Measurements from ENCODE around the gene KIF5C.

Gene KIF5C

DNA sequence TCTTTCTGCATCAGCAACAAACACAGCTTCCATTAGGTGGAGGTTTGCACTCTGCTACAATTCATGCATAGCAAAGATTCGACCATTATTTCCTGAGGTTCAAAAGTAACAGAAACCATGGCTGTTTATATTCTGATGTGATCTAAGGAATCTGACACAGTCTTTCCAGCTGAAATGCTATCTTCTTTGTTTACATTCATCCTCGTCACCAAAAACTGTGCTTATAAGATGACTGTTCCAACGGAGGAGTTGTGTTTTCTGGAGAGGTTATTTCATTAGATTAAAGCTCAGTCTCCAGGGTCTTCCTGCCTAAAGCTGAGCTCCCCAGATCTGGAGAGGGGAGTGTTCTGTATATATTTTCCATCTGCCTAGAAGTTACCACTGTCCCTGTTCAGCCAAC, 118.3 kb downstream of the KIF5C start:
- no peak for DNase-seq (ENCODE audit: low spot score)

DNA sequence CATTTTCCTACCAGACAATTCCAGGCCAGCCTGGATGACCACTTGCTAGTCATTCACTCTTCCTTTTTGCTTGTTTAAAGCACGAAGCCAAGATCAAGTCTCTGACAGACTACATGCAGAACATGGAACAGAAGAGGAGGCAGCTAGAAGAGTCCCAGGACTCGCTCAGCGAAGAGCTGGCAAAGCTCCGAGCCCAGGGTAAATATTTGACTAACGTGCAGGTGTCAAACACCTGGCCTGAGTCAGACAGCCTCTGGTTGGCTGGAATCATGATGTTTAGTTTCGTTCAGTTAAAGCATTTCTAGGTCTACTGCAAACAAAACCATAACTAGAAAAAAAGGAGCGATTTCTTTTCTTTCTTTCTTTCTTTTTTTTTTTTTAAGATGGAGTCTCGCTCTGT, 119.3 kb downstream of the KIF5C start:
- no peak for DNase-seq (ENCODE audit: low spot score)

DNA sequence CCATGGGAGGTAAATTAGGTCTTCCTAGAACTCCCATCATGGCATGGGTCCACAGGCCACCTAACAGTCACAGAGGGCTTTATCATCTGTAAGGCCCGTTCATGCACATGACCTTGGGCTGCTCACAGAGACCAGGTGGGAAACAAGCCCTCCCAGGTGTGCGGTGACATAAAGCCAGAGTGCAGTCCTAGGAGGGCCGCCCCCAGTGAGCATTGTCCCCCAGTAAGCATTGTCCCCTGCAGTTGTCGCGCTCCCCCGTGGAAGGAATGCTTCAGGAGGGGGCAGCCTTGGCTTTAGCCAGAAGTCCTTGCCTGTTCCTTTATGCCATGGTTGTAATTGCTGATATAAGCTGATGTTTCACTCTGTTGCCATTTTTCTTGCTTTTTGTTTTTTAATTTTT, 121.8 kb downstream of the KIF5C start:
- no peak for DNase-seq (ENCODE audit: low spot score)

DNA sequence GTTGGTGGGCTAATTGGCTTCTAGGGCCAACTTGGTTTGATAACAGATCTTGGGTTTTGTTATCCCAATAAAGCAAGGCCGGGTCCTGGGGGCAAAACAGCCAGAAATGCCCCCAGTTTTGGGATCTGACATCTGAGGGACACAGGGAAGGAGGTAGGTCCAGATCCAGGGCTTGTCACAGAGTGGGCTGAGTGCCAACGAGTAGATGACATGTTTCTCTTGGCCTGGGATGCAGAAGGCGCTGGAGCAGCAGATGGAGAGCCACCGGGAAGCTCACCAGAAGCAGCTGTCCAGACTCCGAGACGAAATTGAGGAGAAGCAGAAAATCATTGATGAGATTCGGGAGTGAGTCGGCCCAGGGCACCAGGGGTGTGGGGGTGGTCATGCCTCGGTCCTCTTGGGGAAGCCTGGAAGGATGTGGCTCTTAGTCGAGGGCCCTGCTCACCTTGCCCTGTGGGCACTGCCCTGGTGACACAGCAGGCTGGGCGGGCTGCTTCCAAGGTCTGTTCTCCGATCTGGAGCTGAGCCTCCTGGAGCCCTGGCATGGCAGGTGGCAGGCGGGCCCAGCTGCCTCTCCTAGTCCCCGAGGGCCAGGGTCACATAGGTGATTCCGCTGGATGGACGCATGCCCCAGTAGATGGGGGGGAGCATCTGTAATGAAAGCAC, 123.3 kb downstream of the KIF5C start:
- no peak for DNase-seq (ENCODE audit: low spot score)

DNA sequence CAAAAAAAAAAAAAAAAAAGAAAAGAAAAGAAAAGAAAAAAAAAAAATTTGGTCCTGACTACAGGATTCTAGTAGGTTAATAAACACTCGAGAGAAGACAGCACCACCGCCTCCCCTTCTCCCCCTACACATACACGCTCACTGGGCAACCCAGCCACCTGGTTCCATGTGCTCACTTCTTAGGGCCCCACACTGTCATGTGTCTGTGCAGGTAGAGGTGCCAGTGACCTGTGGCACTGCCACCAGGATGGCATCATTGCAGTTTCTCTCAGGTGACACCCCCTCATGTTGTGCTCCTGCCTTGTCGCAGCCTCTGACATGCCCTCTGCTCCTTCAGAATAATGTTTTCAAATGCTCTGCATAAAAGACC, 123.8 kb downstream of the KIF5C start:
- DNase-seq (ENCODE audit: low spot score), result no peak

DNA sequence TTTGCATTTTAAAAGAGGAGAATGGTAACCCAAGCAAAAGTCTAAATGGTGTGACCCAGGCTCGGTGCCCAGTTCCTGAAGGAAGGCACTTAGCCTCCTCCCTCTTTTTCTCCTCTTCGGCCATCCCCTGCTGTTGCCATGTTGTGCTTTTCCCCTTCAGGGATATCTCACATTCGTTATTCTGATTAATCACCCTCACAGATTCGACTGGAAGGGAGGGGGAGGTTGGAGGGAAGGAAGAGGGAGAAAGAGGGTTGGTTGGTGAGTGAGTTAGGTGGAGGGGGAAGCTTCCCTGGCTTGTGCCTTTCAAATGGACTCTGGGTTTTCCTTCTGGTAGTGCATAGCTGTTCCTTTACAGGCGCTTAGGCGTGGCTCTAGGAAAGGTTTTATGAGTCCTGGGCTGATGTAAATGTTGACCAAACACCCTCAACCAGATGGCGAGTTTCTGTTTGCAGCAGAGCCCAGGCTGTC, 124.5 kb downstream of the KIF5C start:
- DNase-seq (ENCODE audit: low spot score), result no peak

DNA sequence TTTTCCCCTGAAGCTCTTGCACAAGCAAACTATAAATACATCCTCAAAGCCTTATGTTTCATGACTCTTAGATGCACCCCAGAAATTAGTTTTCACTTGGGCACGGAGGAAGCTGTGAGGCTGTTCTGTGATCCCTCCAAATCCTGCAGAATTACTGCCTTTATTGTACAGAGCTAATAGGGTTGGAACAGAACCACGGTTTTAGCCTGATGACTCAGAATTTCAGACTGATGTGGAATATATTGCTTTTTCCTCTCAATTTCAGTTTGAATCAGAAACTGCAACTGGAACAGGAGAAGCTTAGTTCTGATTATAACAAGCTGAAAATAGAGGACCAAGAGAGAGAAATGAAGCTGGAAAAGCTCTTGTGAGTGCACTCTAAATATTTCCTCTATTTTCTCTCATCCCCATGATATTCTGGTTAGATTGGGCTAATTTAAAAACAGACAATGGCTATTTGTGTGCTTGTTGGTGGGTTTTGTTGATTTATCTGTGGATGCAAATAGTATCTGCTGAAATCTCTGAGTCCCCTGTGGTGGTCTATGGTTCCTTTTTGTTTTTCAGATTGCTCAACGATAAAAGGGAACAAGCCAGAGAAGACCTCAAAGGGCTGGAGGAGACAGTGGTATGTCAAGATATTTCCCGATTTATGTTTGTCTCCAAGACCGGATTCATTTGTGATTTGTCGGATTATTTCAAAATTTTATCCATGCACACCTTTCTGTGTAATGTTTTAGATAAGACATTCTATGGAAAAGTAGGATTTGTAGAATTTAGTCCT, 125.3 kb downstream of the KIF5C start:
- no peak for DNase-seq (ENCODE audit: low spot score)

DNA sequence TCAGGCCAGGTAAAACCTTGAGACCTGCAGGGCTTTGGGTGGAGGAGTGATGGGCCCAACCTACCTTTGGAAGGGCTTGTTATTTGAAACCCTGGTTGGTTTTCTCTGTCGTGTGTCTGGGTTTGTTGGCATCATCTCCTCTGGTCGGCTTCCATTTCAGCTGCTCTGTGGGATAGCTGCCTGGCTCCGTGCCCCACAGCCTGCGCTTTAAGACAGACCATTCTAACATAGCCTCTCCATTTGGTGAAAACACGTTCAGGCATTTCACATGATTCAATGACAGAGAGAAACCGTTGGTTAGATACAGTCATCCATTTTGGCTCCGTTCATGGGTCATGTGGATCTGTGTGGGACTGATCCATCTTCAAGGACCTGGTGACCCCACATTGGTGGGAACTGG, 126.5 kb downstream of the KIF5C start:
- no peak for DNase-seq (ENCODE audit: low spot score)

DNA sequence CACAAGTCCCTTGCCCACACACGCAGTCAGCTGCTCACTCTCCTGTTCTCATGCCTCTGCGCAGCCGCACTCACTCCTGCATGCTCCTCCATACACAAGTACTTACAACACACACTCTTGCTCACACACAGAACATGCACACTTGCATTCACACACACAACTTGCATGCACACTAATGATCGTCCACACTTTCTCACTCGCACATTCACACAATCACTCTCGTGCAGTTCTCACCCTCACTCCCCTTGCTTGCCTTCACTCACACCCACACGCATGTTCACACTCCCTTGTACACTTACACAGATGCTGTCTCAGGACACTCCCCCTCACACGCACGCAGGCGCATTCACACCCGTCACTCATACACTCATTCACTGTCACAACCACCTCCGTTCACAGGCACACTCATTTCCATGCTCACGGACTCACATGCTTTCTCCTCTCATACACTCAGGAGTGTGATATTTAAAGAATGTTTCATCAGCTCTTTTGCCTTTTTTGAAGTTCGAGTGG, 127.4 kb downstream of the KIF5C start:
- no peak for DNase-seq (ENCODE audit: low spot score)

DNA sequence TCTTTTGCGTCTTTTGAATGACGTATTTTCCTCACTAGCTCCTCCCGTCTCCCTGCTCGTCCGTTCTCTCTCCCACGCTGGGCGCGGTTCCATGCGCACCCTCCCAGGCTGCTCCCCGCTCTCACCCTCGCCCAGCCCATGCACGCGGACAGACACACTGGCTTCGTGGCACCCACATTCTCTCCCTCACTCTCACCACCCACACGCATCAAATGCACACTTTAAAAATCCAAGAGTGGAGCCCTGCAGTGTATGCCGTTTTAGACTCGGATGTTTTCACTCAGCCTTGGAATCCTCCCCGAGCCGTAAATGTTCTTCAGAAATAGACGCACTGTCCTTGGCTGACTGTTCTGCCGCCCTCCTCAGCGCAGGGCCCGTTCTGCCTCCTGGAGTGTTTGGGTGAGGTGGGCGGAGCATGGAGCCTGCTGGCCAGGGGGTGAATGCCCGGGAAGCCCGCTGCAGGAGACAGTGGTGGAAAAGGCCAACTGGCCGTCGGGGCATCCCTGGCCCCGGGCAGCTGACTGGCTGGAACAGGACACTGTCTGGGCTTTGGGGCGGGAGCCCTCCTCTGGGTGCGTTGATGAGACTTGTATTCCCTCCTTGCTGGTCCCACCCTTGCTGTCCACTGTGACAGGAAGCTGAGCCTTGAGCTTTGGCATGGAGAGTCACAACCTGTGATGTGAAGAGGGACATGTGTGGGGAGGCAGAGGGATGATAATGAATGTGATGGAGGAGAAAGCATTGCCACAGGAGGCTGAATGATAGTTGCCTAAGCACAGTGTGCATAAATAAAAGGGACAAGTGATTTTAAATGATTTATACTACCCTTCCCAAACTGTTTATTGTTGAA, 128.1 kb downstream of the KIF5C start:
- no peak for DNase-seq (ENCODE audit: low spot score)

DNA sequence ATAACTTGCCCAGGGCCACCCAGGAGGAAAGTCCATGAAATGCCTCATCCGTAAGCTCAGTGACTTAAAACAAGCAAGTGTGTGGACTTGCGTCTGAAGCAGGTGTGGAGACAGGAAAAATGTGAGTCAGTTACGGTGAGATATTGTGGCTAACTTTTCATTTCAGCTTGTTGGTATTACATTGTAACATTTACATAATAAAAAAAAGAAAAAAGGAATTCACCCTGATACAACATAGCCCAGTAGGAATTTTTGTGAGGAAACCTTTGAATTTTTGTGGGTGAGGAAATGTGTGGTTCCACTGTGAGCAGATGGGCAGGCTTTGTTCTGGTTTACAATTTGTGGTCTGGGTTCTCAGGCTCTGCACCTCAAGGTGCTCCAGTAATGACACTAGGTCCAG, 129.8 kb downstream of the KIF5C start:
- DNase-seq (ENCODE audit: low spot score), result no peak

DNA sequence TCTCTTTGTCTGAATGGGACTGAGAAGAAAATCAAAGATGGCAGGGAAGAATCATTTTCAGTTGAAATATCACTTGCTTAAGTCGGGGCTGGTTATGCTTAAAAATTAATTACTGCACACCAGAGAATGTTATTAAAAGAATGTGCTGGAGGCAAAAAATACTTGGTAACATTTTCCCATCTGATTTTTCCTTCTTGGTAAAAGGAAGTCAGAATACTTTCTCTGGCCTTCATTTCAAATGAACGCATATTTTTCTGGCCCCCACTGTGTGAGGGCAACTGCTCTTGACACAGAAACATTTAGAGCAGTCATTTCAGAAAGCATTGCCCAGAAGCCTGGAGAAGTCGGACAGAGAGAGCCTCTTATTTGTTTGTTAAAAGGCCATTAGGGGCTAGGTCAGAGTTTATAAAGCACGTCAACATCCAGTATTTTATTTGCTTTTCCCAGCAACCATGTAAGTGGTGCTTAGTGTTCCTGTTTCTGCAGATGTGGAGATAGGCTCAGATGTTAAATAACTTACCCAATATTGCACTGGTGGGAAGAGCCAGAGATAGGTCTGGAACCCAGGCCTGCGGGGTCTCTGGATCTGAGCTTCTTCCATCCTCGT, 130.5 kb downstream of the KIF5C start:
- no peak for DNase-seq (ENCODE audit: low spot score)

DNA sequence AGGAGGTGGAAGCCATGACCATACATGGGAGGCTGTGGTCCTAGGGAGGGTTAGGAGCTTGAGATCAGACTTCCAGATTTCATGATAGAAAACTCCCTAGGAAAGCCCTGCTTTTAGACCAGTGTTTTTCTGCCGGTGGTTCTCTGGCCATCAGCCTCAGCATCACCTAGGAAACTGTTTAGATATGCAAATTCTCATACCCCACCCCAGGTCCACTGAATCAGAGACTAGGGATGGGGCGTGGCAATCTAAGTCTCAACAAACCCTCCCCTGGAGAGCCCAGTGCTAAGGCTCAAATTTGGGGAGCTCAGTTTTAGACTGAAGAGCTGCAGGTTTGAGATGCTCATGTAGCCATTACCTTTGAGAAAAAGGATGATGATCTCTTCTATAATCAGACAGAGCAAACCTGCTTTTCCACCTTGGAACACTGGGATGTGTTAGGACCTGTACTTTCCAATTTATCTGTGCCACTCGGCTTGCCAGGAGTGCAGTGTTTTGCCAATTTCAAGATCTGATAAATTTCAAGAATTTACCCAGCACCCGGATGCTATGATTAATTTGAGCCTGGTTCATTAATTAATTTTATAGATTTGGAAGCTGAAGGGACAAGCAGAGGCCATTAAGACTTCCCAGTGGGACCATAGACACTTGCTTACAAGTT, 132.0 kb downstream of the KIF5C start:
- DNase-seq (ENCODE audit: low spot score), result no peak

DNA sequence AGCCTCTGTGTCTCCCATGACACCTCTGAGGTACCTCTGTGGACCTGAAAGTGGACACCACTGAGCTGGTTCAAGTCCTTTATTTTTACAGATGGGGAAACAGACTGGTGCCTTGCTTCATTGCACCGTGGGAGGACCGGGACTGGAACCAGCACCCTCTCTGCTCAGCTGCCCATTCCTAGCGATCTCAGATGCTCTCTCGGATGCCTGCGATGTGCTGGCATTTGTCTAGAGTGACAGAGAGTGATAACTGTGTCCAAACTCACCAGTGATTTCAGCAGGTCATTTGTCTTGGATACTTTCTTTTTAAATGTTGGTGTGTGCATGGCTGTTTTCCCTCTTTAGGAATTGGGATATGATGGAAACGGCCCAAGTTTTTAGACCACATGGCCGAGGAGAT, 133.4 kb downstream of the KIF5C start:
- no peak for DNase-seq (ENCODE audit: low spot score)

DNA sequence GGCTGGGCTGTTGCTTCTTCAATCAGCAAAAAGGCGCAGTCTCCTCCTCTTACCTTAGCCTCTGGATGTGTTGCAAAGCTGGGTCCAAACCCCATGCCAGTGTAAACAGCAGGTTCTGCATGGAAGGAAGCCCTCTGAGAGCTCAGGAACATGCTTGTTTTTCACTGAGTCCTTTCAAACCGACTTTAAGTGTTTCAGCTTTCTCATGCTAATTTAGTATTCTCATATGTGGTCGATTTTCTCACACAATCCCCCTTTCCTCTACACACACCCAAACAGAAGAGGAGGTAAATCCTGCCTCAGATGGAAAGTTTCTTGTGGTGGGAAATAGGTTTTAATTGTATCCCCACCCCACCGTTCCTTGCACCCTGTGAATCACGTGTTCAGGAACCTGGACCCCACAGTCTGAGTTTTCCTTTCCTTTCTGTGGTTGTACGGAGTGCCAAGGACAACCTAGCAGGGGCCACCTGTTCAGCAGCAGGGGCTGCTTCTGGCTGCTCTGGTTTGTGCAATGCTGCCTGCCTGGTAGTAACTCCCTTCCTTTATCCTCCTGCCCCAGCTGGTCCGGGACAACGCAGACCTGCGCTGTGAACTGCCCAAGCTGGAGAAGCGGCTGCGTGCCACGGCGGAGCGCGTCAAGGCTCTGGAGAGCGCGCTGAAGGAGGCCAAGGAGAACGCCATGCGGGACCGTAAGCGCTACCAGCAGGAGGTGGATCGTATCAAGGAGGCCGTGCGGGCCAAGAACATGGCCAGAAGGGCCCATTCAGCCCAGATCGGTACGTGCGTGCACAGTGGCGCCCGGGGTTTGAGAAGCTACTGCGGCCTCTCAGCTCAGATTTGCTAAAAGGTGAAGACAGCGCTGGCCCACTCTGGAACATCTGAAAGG, 134.8 kb downstream of the KIF5C start:
- DNase-seq (ENCODE audit: low spot score), result no peak

DNA sequence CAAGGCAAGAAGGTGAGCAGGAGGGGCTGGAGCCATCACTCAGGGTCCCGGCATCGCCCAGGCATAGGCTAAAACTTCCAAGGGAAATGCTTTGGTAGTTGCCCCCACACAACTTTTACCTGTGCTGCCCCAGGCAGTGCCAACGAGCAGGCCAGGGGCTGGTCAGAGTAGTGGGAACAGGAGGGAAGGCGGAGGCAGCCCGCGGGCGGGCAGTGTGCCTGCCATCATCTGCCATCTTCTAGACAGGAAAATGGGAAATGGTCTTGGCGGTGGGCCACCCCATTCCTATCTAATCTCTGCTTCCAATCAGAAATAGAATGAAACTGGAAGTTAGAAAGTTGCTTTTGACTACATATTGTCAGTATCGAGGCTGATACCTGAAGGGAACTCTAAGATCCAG, 137.5 kb downstream of the KIF5C start:
- no peak for DNase-seq (ENCODE audit: low spot score)

DNA sequence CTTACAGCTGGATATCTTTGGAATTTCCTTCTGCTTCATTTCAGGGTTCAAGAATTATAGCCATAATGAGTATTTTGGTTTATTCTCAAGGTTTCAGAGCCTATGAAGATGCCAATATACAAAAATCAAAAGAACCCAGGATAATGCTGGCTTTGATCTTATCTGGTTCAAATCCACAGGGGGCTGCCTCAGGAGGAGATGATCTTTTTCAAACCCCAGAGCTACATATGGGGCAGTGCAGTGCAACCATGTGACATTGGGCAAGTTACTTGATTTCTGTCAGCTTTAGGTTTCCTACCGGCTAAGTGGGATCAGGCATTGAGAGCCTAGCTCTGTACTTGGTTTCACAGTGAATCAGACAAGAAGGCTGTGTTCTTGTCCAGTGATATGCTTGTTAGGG, 140.5 kb downstream of the KIF5C start:
- no peak for DNase-seq (ENCODE audit: low spot score)

DNA sequence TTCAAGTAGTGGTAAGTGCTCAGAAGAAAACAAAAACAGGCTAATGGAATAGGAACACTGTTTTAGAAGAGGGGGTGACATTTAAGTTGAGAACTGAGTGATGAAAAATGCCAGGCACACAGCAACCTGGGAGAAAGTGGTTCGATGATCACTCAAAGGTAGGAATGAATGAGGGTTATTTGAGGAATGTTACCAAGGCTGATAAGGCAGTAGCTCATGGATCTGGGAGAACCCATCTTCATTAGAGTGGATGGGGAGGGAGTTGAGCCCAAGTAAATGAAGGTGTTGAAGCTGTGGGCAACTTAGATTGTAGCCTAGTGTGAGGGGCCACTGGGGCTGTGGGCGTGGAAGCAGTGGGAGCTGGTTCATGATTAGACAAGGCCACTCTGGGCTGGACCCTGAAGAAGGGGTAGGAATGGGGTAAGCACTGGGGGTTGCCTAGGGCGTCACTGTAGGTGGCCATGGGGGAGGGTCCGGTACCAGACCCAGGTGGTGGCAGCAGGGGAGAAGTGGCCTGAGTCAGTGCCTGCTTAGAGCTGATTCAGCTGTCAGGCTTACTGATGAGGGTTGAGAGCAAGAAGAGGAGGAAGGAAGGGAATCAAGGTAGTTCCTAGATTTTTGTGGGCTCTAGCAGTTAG, 141.0 kb downstream of the KIF5C start:
- no peak for DNase-seq (ENCODE audit: low spot score)

DNA sequence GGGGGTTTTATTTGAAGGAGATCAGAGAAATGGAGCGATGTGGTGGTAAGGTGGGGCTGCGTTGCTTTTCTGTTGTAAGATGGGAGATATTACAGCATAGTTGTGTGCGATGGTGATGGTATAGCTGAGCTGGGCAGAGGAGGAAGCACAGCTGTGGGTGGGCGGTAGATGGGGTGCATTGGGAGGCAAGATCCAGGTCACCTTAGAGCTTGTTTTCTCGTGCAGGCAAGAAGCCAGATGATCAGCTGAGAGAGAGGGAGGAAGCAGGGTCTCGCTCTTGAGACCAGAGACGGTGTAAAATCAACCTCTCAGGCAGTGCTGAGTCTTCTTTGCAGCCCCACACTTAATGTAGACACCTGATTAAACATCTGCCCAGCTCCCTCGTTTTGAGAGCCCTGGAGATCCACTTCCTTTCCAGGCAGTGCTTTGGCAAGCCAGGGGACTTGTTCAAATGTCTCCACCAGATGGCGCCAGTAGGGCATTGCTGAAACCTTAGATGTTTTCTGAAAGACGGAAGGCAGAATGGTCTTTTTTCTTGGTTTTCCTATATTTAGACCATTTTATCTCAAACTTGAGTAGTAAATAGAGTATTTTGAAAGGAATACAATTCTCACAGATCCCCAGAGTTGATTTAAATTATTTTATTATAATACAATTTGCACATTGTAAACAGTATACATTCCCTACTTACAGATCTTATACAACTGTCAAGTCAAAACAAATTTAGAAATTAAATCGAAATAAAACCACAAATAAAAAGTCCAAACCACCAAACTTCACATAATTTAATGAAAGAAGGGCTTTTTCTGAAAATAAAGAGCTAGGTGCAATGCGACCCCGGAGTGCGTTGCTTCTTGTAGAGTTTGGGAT, 142.3 kb downstream of the KIF5C start:
- peak; percentile 58 for DNase-seq (ENCODE audit: low spot score)

All from hematopoietic multipotent progenitor cell treated with erythropoietin and hydrocortisone succinate and interleukin-3 and kit ligand, for 15 days (in vitro differentiated cells).